Body of pancreas (tissue), 4 donors: ENCODE data around the gene HID1. TPM values are rescaled to one million over a fixed set of nuclear protein-coding genes. Genes with fewer than 3 reads are reported as not detected.

Source experiments
- ATAC-seq: fragments of 150-250 bp; one replicate; pipeline ENCODE4 v1.9.1; 2016
- DNase-seq, 4 donors: peaks; one replicate each; pipeline ENCODE4 v3.0.0-alpha.2; 2019
- H3K27ac ChIP-seq, 4 donors: fragments of 200-600 bp; sonication (generic); 1 replicate in 3 of 4; 2 replicates in 1 of 4; pipeline versions ENCODE4 v1.5.1 to v1.6.1; 2016 to 2019; ENCODE audit warnings: mild to moderate bottlenecking in 1 of 4, mixed read lengths in 1 of 4, moderate library complexity in 1 of 4
- H3K27me3 ChIP-seq, 2 donors: fragments of 200-600 bp; sonication (generic); one replicate each; pipeline ENCODE4 v1.6.0; 2016; ENCODE audit warnings: mild to moderate bottlenecking in 1 of 2
- H3K36me3 ChIP-seq, 2 donors: fragments of 200-600 bp; sonication (generic); replicated peaks in 1 of 2; 2 replicates each; pipeline ENCODE4 v1.5.1; 2016; ENCODE audit warnings: low read depth in 2 of 2; ENCODE audit not compliant: insufficient read depth in 1 of 2
- H3K4me1 ChIP-seq: fragments of 200-600 bp; sonication (generic); one replicate; pipeline ENCODE4 v1.6.0; 2016
- H3K4me3 ChIP-seq, 2 donors: fragments of 200-600 bp; sonication (generic); 1 replicate in 1 of 2; 2 replicates in 1 of 2; pipeline ENCODE4 v1.5.1; 2016 to 2019
- H3K9me3 ChIP-seq, 3 donors: fragments of 200-600 bp; sonication (generic); 1 replicate in 2 of 3; 2 replicates in 1 of 3; pipeline ENCODE4 v1.5.1; 2016
- POLR2A ChIP-seq, 3 donors: fragments of 450-650 bp; IDR thresholded peaks; one replicate each; pipeline ENCODE4 v1.6.1; 2016; ENCODE audit warnings: antibody characterized with exemption in 3 of 3, mild to moderate bottlenecking in 2 of 3
- WGBS, 2 donors: methylation state at CpG; one replicate each; pipeline ENCODE4 v1.1.5; 2017; 5-methylcytosine and 5-hydroxymethylcytosine counted together
- intact Hi-C: fragments of 100-400 bp; cut with DNase I; formaldehyde crosslinking; loops from one replicate; pipeline ENCODE4 v1.15.1; 2023
- total RNA-seq, 2 donors: library from RNA; depleted of rRNA; stranded (reverse); fragments of >200 nt; gene quantifications; one replicate each; pipeline ENCODE4 v1.1.0, GENCODE V29; 2016
- TF ChIP-seq, protein P1 (sequence below), 7 experiments: fragments of 450-650 bp in 4 of 7; fragments of 200-600 bp in 3 of 7; sonication (generic) in 3 of 7; IDR thresholded peaks; one replicate each; pipeline ENCODE4 v1.5.1; 2016 to 2019; ENCODE audit warnings: antibody characterized with exemption in 7 of 7

The HID1 gene
- total RNA-seq, 2 donors from 2014 or later = 157 to 164 TPM

GRCh38 chr17:75005291-75005690, 32.7 kb upstream of the HID1 start:
- Histone ChIP-seq H3K9me3 (no peaks in the 10 kb centered on the region), H3K4me3 (no peak overlapping the region), H3K36me3 (no peaks in the 10 kb centered on the region), H3K27me3 (no peaks in the 10 kb centered on the region), H3K27ac (no peak overlapping the region), H3K4me1 (no peaks in the 10 kb centered on the region)
- ATAC-seq (no peak), DNase-seq (no peak)
- TF ChIP-seq, protein P1, sequence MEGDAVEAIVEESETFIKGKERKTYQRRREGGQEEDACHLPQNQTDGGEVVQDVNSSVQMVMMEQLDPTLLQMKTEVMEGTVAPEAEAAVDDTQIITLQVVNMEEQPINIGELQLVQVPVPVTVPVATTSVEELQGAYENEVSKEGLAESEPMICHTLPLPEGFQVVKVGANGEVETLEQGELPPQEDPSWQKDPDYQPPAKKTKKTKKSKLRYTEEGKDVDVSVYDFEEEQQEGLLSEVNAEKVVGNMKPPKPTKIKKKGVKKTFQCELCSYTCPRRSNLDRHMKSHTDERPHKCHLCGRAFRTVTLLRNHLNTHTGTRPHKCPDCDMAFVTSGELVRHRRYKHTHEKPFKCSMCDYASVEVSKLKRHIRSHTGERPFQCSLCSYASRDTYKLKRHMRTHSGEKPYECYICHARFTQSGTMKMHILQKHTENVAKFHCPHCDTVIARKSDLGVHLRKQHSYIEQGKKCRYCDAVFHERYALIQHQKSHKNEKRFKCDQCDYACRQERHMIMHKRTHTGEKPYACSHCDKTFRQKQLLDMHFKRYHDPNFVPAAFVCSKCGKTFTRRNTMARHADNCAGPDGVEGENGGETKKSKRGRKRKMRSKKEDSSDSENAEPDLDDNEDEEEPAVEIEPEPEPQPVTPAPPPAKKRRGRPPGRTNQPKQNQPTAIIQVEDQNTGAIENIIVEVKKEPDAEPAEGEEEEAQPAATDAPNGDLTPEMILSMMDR (IDR thresholded peaks at IDR 0.05) = no peak
- TF ChIP-seq POLR2A (IDR thresholded peaks at IDR 0.05) = no peak
- intact Hi-C loops = no loop called here
- 78 to 90% methylated on average over 8 of the region's 8 CpGs for WGBS, 2 donors

- TF ChIP-seq, protein P1 (IDR thresholded peaks at IDR 0.05) = no peak
- TF ChIP-seq POLR2A (IDR thresholded peaks at IDR 0.05) = no peak
- Histone ChIP-seq H3K27me3 (no peaks in the 10 kb centered on the region), H3K4me1 (no peaks in the 10 kb centered on the region), H3K9me3 (no peaks in the 10 kb centered on the region), H3K4me3 (no peak overlapping the region), H3K27ac (no peak overlapping the region), H3K36me3 (no peaks in the 10 kb centered on the region)
- intact Hi-C loops = no loop called here
- no peak for ATAC-seq
- 92 to 100% methylated on average over 1 to 2 of the region's 3 CpGs for WGBS, 2 donors
- no peak for DNase-seq
Measured at GRCh38 chr17:75004371-75004770, 31.8 kb upstream of the HID1 start.

GRCh38 chr17:75003957-75004355, 31.4 kb upstream of the HID1 start:
- Histone ChIP-seq H3K27me3 (no peaks in the 10 kb centered on the region), H3K9me3 (no peaks in the 10 kb centered on the region), H3K27ac (no peak overlapping the region), H3K36me3 (no peaks in the 10 kb centered on the region), H3K4me3 (no peak overlapping the region), H3K4me1 (no peaks in the 10 kb centered on the region)
- intact Hi-C loops = no loop called here
- ATAC-seq (no peak), DNase-seq (no peak)
- no peak for TF ChIP-seq POLR2A (IDR thresholded peaks at IDR 0.05)
- TF ChIP-seq, protein P1 (IDR thresholded peaks at IDR 0.05) = no peak
- 92 to 95% methylated on average over 13 to 18 of the region's 19 CpGs for WGBS, 2 donors

DNA sequence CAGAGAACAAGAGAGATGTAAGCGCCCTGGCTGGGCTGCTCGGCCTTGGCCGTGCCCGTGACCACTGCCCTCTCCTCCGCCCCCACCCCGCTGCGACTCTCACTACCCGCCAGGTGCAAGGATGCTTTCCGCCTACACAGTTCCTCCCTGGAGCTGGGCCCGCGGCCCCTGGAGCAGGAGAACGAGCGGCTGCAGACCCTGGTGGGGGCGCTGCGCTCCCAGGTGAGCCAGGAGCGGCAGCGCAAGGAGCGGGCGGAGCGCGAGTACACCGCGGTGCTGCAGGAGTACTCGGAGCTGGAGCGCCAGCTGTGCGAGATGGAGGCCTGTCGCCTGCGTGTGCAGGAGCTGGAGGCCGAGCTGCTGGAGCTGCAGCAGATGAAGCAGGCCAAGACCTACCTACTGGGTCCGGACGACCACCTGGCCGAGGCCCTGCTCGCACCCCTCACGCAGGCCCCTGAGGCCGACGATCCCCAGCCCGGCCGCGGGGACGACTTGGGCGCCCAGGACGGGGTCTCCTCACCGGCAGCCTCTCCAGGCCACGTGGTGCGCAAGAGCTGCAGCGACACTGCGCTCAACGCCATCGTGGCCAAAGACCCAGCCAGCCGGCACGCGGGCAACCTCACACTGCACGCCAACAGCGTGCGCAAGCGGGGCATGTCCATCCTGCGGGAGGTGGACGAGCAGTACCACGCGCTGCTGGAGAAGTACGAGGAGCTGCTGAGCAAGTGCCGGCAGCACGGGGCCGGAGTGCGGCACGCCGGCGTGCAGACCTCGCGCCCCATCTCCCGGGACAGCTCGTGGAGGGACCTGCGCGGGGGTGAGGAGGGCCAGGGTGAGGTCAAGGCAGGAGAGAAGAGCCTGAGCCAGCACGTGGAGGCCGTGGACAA, 30.8 kb upstream of the HID1 start:
- Histone ChIP-seq H3K36me3 (no peaks in the 10 kb centered on the region), H3K9me3 (no peaks in the 10 kb centered on the region), H3K27ac (no peak overlapping the region), H3K27me3 (no peaks in the 10 kb centered on the region), H3K4me3 (no peak overlapping the region), H3K4me1 (no peaks in the 10 kb centered on the region)
- TF ChIP-seq, protein P1 (IDR thresholded peaks at IDR 0.05) = no peak
- TF ChIP-seq POLR2A (IDR thresholded peaks at IDR 0.05) = no peak
- ATAC-seq (no peak), DNase-seq (no peak)
- intact Hi-C loops = no loop called here
- WGBS, 2 donors = 77 to 84% methylated on average over 26 to 63 of the region's 76 CpGs
